H1 (cell line): ENCODE results near the gene SI. TPM values are rescaled to one million over a fixed set of nuclear protein-coding genes. Genes with fewer than 3 reads are reported as not detected.

ENCODE experiments used
- CTCF ChIA-PET: fragments of 300-600 bp; sonication (Branson Sonifier 250); formaldehyde crosslinking; loops from one replicate; lab custom pipeline; 2021; ENCODE audit not compliant: partially characterized antibody; lab: Charles Lee
- POLR2A ChIA-PET: fragments of 300-600 bp; sonication (Branson Sonifier 250); formaldehyde crosslinking; loops from one replicate; lab custom pipeline; 2021; ENCODE audit warnings: inconsistent platforms; ENCODE audit not compliant: partially characterized antibody; lab: Charles Lee
- DNase-seq, 2 experiments: peaks; one replicate each; pipeline versions ENCODE4 v3.0.0 to v3.0.0-alpha.2; 2010 to 2022; ENCODE audit warnings: low spot score in 2 of 2, low read depth in 1 of 2, mixed read lengths in 1 of 2
- FAIRE-seq: peaks from 2 replicates; lab custom pipeline; 2011; peaks lifted over from hg19 to GRCh38; lab: Jason Lieb, UNC
- H2AFZ ChIP-seq: 2 replicates; pipeline ENCODE4 v1.8.1; 2012; ENCODE audit warnings: low read length, inconsistent platforms
- H2AK5ac ChIP-seq: 2 replicates; pipeline ENCODE4 v1.6.1; 2013; ENCODE audit warnings: low read depth, low read length
- H2BK120ac ChIP-seq: replicated peaks from 2 replicates; pipeline ENCODE3; 2013; ENCODE audit warnings: low read depth, low read length, inconsistent platforms
- H2BK12ac ChIP-seq: 2 replicates; pipeline ENCODE4 v1.6.1; 2013; ENCODE audit warnings: low read depth, low read length
- H2BK15ac ChIP-seq: 2 replicates; pipeline ENCODE4 v1.6.1; 2013; ENCODE audit warnings: low read length
- H2BK20ac ChIP-seq: 2 replicates; pipeline ENCODE4 v1.6.1; 2013; ENCODE audit warnings: low read length
- H2BK5ac ChIP-seq: 2 replicates; pipeline ENCODE4 v1.6.1; 2013; ENCODE audit warnings: low read depth, low read length
- H3K14ac ChIP-seq: 2 replicates; pipeline ENCODE4 v1.6.1; 2013; ENCODE audit warnings: inconsistent platforms; ENCODE audit not compliant: insufficient read length
- H3K18ac ChIP-seq: 2 replicates; pipeline ENCODE4 v1.6.1; 2013; ENCODE audit warnings: low read length; ENCODE audit errors: extremely low read depth
- H3K23ac ChIP-seq: 2 replicates; pipeline ENCODE4 v1.6.1; 2013; ENCODE audit warnings: inconsistent platforms; ENCODE audit not compliant: insufficient read length
- H3K23me2 ChIP-seq: 2 replicates; pipeline ENCODE4 v1.6.1; 2013; ENCODE audit warnings: low read depth, low read length
- H3K27ac ChIP-seq: 2 replicates; pipeline ENCODE4 v1.6.1; 2011; ENCODE audit warnings: low read depth, low read length, inconsistent platforms
- H3K27me3 ChIP-seq, 4 experiments: replicated peaks in 1 of 4; 1 replicate in 1 of 4; 2 replicates in 3 of 4; pipeline versions ENCODE4 v1.6.1 to v1.8.1; 2011 to 2013; ENCODE audit warnings: low read length in 3 of 4, mild to moderate bottlenecking in 3 of 4, inconsistent platforms in 2 of 4, mixed read lengths in 2 of 4, moderate library complexity in 1 of 4; ENCODE audit not compliant: control insufficient read depth in 3 of 4, insufficient read depth in 3 of 4; ENCODE audit errors: extremely low read depth in 1 of 4
- H3K36me3 ChIP-seq, 4 experiments: 2 replicates each; pipeline versions ENCODE4 v1.6.1 to v1.8.1; 2011 to 2013; ENCODE audit warnings: mild to moderate bottlenecking in 4 of 4, low read length in 3 of 4, moderate library complexity in 2 of 4, control low read depth in 1 of 4, inconsistent platforms in 1 of 4; ENCODE audit not compliant: insufficient read depth in 4 of 4, control insufficient read depth in 2 of 4
- H3K4ac ChIP-seq: replicated peaks from 2 replicates; pipeline ENCODE3; 2013; ENCODE audit warnings: low read length, low read depth, mixed read lengths, inconsistent platforms; ENCODE audit not compliant: insufficient read length
- H3K4me1 ChIP-seq, 4 experiments: replicated peaks in 1 of 4; 1 replicate in 1 of 4; 2 replicates in 3 of 4; pipeline versions ENCODE4 v1.6.1 to v1.8.1; 2011 to 2013; ENCODE audit warnings: low read length in 3 of 4, inconsistent platforms in 2 of 4, mixed read lengths in 1 of 4; ENCODE audit not compliant: insufficient read depth in 4 of 4, control insufficient read depth in 3 of 4
- H3K4me2 ChIP-seq, 2 experiments: 2 replicates each; pipeline versions ENCODE4 v1.6.1 to v1.8.1; 2011 to 2013; ENCODE audit warnings: low read depth in 2 of 2, low read length in 2 of 2, control low read depth in 1 of 2, inconsistent platforms in 1 of 2, mild to moderate bottlenecking in 1 of 2; ENCODE audit not compliant: insufficient read depth in 1 of 2
- H3K4me3 ChIP-seq, 4 experiments: fragments of 200-600, 300-600 bp in 1 of 4; sonication (generic), shearing (Covaris generic), sonication (Bioruptor Twin) in 1 of 4; 2 replicates each; pipeline versions ENCODE4 v1.5.1 to v1.8.1; 2011 to 2016; ENCODE audit warnings: low read length in 4 of 4, low read depth in 3 of 4, control low read depth in 2 of 4, inconsistent platforms in 2 of 4, mild to moderate bottlenecking in 2 of 4, mixed read lengths in 1 of 4, moderate library complexity in 1 of 4; ENCODE audit not compliant: insufficient read depth in 2 of 4; ENCODE audit errors: extremely low read depth in 1 of 4
- H3K56ac ChIP-seq: replicated peaks from 2 replicates; pipeline ENCODE3; 2013; ENCODE audit warnings: low read depth, mild to moderate bottlenecking, mixed read lengths, low read length, inconsistent platforms; ENCODE audit not compliant: insufficient read length
- H3K79me1 ChIP-seq: 2 replicates; pipeline ENCODE4 v1.6.1; 2013; ENCODE audit warnings: low read depth, low read length, control low read depth
- H3K79me2 ChIP-seq, 2 experiments: 2 replicates each; pipeline versions ENCODE4 v1.6.1 to v1.8.1; 2012 to 2013; ENCODE audit warnings: low read length in 2 of 2, mild to moderate bottlenecking in 2 of 2, inconsistent platforms in 1 of 2; ENCODE audit not compliant: insufficient read depth in 2 of 2, control insufficient read depth in 1 of 2
- H3K9ac ChIP-seq, 4 experiments: replicated peaks in 1 of 4; 1 replicate in 1 of 4; 2 replicates in 3 of 4; pipeline versions ENCODE4 v1.6.1 to v1.8.1; 2011 to 2013; ENCODE audit warnings: low read depth in 3 of 4, low read length in 3 of 4, control low read depth in 2 of 4, mild to moderate bottlenecking in 2 of 4, moderate library complexity in 2 of 4, inconsistent platforms in 1 of 4; ENCODE audit errors: extremely low read depth in 1 of 4
- H3K9me3 ChIP-seq, 2 experiments: 2 replicates each; pipeline versions ENCODE4 v1.6.1 to v1.8.1; 2012 to 2013; ENCODE audit warnings: mild to moderate bottlenecking in 2 of 2, moderate library complexity in 2 of 2, control low read depth in 1 of 2, inconsistent platforms in 1 of 2, low read depth in 1 of 2, low read length in 1 of 2, mixed read lengths in 1 of 2; ENCODE audit not compliant: insufficient read depth in 2 of 2
- H4K20me1 ChIP-seq, 2 experiments: replicated peaks in 1 of 2; 2 replicates each; pipeline versions ENCODE3 to v1.8.1; 2011 to 2013; ENCODE audit warnings: inconsistent platforms in 2 of 2, low read length in 2 of 2, mild to moderate bottlenecking in 1 of 2; ENCODE audit not compliant: insufficient read depth in 2 of 2, control insufficient read depth in 1 of 2
- H4K5ac ChIP-seq: 2 replicates; pipeline ENCODE4 v1.6.1; 2013; ENCODE audit warnings: low read length, low read depth, mixed read lengths, inconsistent platforms; ENCODE audit not compliant: insufficient read length
- H4K8ac ChIP-seq: 2 replicates; pipeline ENCODE4 v1.8.0; 2013; ENCODE audit warnings: mild to moderate bottlenecking, moderate library complexity, low read length, inconsistent platforms; ENCODE audit not compliant: insufficient read depth; ENCODE audit errors: extremely low read depth
- H4K91ac ChIP-seq: replicated peaks from 2 replicates; pipeline ENCODE3; 2013; ENCODE audit warnings: low read length, mixed read lengths, inconsistent platforms; ENCODE audit not compliant: insufficient read length
- CEBPB ChIP-seq: IDR thresholded peaks from 2 replicates; pipeline ENCODE4 v1.6.1; 2012; ENCODE audit warnings: low read depth, low read length
- CTBP2 ChIP-seq: IDR thresholded peaks from 2 replicates; pipeline ENCODE4 v1.7.0; 2011; ENCODE audit warnings: borderline replicate concordance, mild to moderate bottlenecking, moderate library complexity, mixed read lengths, low read length; ENCODE audit not compliant: insufficient read depth, insufficient read length
- KDM4A ChIP-seq: IDR thresholded peaks from one replicate; pipeline ENCODE4 v1.7.1; 2012; ENCODE audit warnings: low read depth, mild to moderate bottlenecking, moderate library complexity, low read length, inconsistent platforms; ENCODE audit not compliant: severe bottlenecking
- PHF8 ChIP-seq: fragments of 200-600 bp; sonication (generic); conservative IDR thresholded peaks from 2 replicates; pipeline ENCODE4 v1.7.1; 2012; ENCODE audit warnings: low read depth, mild to moderate bottlenecking, inconsistent platforms, low read length, moderate library complexity
- SIX5 ChIP-seq: IDR thresholded peaks from 2 replicates; pipeline ENCODE4 v1.6.1; 2011; ENCODE audit warnings: mild to moderate bottlenecking, low read depth, low read length
- WGBS, 2 experiments: shearing (Covaris generic) in 1 of 2; methylation state at CpG; one replicate each; pipeline versions ENCODE4 v1.1.6 to v1.1.7; 2013 to 2015; ENCODE audit warnings: low lambda C conversion rate in 2 of 2, mixed read lengths in 2 of 2, inconsistent platforms in 1 of 2, low coverage in 1 of 2, missing lambda C conversion rate in 1 of 2; ENCODE audit not compliant: insufficient replicate concordance in 2 of 2, insufficient coverage in 1 of 2, insufficient read length in 1 of 2; ENCODE audit errors: extremely low coverage in 1 of 2, missing lambda C conversion rate in 1 of 2; 5-methylcytosine and 5-hydroxymethylcytosine counted together
- polyA plus RNA-seq, 7 experiments: library from polyadenylated mRNA; depleted of rRNA in 3 of 7; stranded (reverse) in 5 of 7; unstranded in 2 of 7; fragments of >200 nt in 5 of 7; fragments of 200-250 nt in 2 of 7; gene quantifications; 1 replicate in 5 of 7; 2 replicates in 1 of 7; 4 replicates in 1 of 7; pipeline versions ENCODE4 v1.2.1 to v1.2.3, GENCODE V29; 2011 to 2013; ENCODE audit warnings: missing spikeins in 2 of 7, mixed read lengths in 2 of 7
- total RNA-seq: library from RNA; stranded (reverse); fragmentation: NEBNext Ultra II Directional; extraction: Animal tissue kit (Norgen Biotek cat#: 25700); gene quantifications from 2 replicates; pipeline ENCODE4 v1.2.1, GENCODE V29; 2021

SI gene
- total and polyA plus RNA-seq, 2 of the 8 experiments (the other 6 are each of a cell fraction or from before 2014, with no cell fraction given), result not detected

- Histone ChIP-seq H3K14ac (no peak overlapping the region), H3K23ac (no peak overlapping the region), H2BK20ac (no peak overlapping the region), H2BK15ac (no peak overlapping the region), H2BK5ac (no peak overlapping the region), H3K56ac (no peak overlapping the region), H3K36me3 (no peaks in the 10 kb centered on the region), H3K9me3 (no peaks in the 10 kb centered on the region), H2AFZ (no peak overlapping the region), H3K4me2 (no peak overlapping the region), H2BK12ac (no peak overlapping the region), H3K4me3 (no peak overlapping the region), H3K79me1 (no peaks in the 10 kb centered on the region), H2BK120ac (no peak overlapping the region), H4K91ac (no peak overlapping the region), H3K9ac (no peak overlapping the region), H4K8ac (no peak overlapping the region), H3K23me2 (no peaks in the 10 kb centered on the region), H3K79me2 (no peaks in the 10 kb centered on the region), H3K27me3 (no peaks in the 10 kb centered on the region), H4K5ac (no peak overlapping the region), H3K18ac (no peak overlapping the region), H3K4me1 (no peaks in the 10 kb centered on the region), H3K27ac (no peak overlapping the region), H4K20me1 (no peaks in the 10 kb centered on the region), H3K4ac (no peak overlapping the region), H2AK5ac (no peak overlapping the region)
- no peak for FAIRE-seq
- DNase-seq, result no peak
- no peak for TF ChIP-seq CTBP2
- TF ChIP-seq SIX5, result no peak
- no peak for TF ChIP-seq KDM4A
- TF ChIP-seq CEBPB, result no peak
- TF ChIP-seq PHF8, result no peak
- POLR2A ChIA-PET, result no interaction called here
- CTCF ChIA-PET, result no interaction called here
- WGBS, 2 experiments, result 81% methylated on average over 1 of the region's 1 CpG; no CpG with 5 or more reads in 1 of the 2 experiments
These were observed 25.3 kb upstream of the SI start for GRCh38 chr3:165103616-165104015.
